HUES48 (cell line): ENCODE measurements around the gene SLC31A1.

Experiments used
- H3K27ac ChIP-seq: one replicate; pipeline ENCODE4 v1.7.0; 2013; ENCODE audit warnings: low read depth, low read length, inconsistent platforms
- H3K27me3 ChIP-seq: 2 replicates; pipeline ENCODE4 v1.6.1; 2013; ENCODE audit warnings: mild to moderate bottlenecking, low read length; ENCODE audit not compliant: control insufficient read depth, insufficient read depth
- H3K36me3 ChIP-seq: 2 replicates; pipeline ENCODE4 v1.6.1; 2013; ENCODE audit warnings: low read length; ENCODE audit not compliant: control insufficient read depth, insufficient read depth
- H3K4me1 ChIP-seq: 2 replicates; pipeline ENCODE4 v1.6.1; 2013; ENCODE audit warnings: mild to moderate bottlenecking, low read length; ENCODE audit not compliant: control insufficient read depth, insufficient read depth
- H3K4me3 ChIP-seq: 2 replicates; pipeline ENCODE4 v1.5.1; 2013; ENCODE audit warnings: mild to moderate bottlenecking, low read depth, low read length
- H3K9ac ChIP-seq: 2 replicates; pipeline ENCODE4 v1.6.1; 2013; ENCODE audit warnings: mild to moderate bottlenecking, low read depth, low read length, moderate library complexity
- H3K9me3 ChIP-seq: 2 replicates; pipeline ENCODE4 v1.6.1; 2013; ENCODE audit warnings: low read length; ENCODE audit not compliant: control insufficient read depth, insufficient read depth

SLC31A1 gene

GRCh38 chr9:113187929-113188595 lies 33.3 kb upstream of the SLC31A1 start:
- peaks cover 69% of the 10 kb centered on the region for H3K36me3 ChIP-seq
- H3K27me3 ChIP-seq, result no peaks in the 10 kb centered on the region
- H3K9ac ChIP-seq, result no peak overlapping the region
- H3K4me3 ChIP-seq, result no peak overlapping the region
- no peaks in the 10 kb centered on the region for H3K4me1 ChIP-seq
- H3K27ac ChIP-seq, result no peak overlapping the region
- H3K9me3 ChIP-seq, result no peaks in the 10 kb centered on the region

DNA sequence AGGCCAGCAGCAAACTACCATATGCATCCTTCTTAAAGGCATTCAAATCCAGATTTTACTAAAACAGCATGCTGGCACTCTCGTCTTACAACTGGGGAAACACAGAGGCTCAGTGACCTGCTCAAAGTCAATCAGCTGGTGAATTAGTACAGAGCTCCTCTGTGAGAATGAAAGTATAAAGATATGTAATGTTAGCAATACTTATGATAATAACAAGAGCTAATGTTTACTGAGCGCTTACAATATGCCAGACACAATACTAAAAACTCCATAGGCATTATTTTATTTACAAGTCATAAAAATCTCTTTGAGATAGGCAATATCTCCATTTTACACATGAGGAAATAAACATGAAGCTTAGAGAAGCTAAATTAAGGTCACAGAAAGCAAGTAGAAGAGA lies 28.9 kb upstream of the SLC31A1 start:
- peaks cover 34% of the 10 kb centered on the region for H3K36me3 ChIP-seq
- no peak overlapping the region for H3K4me3 ChIP-seq
- H3K9me3 ChIP-seq, result no peaks in the 10 kb centered on the region
- no peaks in the 10 kb centered on the region for H3K4me1 ChIP-seq
- no peaks in the 10 kb centered on the region for H3K27me3 ChIP-seq
- H3K9ac ChIP-seq, result no peak overlapping the region
- H3K27ac ChIP-seq, result no peak overlapping the region

GRCh38 chr9:113199683-113200329 lies 21.5 kb upstream of the SLC31A1 start:
- Histone ChIP-seq H3K9ac (no peak overlapping the region), H3K4me1 (no peaks in the 10 kb centered on the region), H3K27me3 (no peaks in the 10 kb centered on the region), H3K9me3 (no peaks in the 10 kb centered on the region), H3K4me3 (no peak overlapping the region), H3K27ac (no peak overlapping the region), H3K36me3 (peaks cover 39% of the 10 kb centered on the region)

- H3K9ac ChIP-seq, result no peak overlapping the region
- H3K27ac ChIP-seq, result no peak overlapping the region
- no peaks in the 10 kb centered on the region for H3K4me1 ChIP-seq
- H3K27me3 ChIP-seq, result no peaks in the 10 kb centered on the region
- H3K9me3 ChIP-seq, result no peaks in the 10 kb centered on the region
- H3K4me3 ChIP-seq, result no peak overlapping the region
- H3K36me3 ChIP-seq, result peaks cover 40% of the 10 kb centered on the region
Observed at GRCh38 chr9:113205432-113205831, 15.9 kb upstream of the SLC31A1 start.

DNA sequence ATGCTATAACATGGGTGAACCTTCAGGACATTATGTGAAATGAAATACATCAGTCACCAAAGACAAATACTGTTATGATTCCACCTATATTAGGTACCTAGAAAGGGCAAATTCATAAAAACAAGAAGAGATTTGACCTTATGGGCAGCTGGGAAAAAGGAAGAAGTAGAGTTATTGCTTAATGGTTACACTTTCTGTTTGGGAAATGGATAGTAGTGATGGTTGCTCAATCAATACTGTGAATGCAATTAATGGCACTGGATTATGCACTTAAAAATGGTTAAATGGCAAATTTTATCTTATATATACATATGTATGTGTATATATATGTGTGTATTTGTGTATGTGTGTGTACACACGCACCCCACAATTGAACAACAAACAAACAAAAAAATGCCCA lies 15.5 kb upstream of the SLC31A1 start:
- H3K9me3 ChIP-seq, result no peaks in the 10 kb centered on the region
- H3K4me3 ChIP-seq, result no peak overlapping the region
- H3K27me3 ChIP-seq, result no peaks in the 10 kb centered on the region
- no peak overlapping the region for H3K9ac ChIP-seq
- peaks cover 44% of the 10 kb centered on the region for H3K36me3 ChIP-seq
- H3K27ac ChIP-seq, result no peak overlapping the region
- H3K4me1 ChIP-seq, result no peaks in the 10 kb centered on the region

- no peaks in the 10 kb centered on the region for H3K4me1 ChIP-seq
- peaks cover 20% of the 10 kb centered on the region for H3K36me3 ChIP-seq
- no peaks in the 10 kb centered on the region for H3K27me3 ChIP-seq
- no peak overlapping the region for H3K27ac ChIP-seq
- H3K9ac ChIP-seq, result no peak overlapping the region
- H3K4me3 ChIP-seq, result no peak overlapping the region
- H3K9me3 ChIP-seq, result no peaks in the 10 kb centered on the region
Observed at GRCh38 chr9:113210815-113211214, 10.5 kb upstream of the SLC31A1 start.

DNA sequence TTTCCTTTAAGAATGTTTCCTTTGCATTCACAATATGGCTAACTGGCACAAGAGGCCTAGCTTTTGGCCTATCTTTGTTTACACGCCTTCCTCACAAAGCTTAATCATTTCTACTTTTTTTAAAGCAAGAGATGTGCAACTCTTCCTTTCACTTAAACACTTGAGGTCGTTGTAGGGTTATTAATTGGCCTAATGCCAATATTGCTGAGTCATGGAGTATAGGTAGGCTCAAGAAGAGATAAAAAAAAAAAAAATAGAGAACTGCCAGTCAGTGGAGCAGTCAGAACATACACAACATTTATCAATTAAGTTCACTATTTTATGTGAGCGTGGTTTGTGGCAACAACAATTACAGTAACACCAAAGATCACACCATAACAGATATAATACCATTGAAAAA lies 6.2 kb upstream of the SLC31A1 start:
- Histone ChIP-seq H3K9me3 (no peaks in the 10 kb centered on the region), H3K4me3 (no peak overlapping the region), H3K27ac (no peak overlapping the region), H3K9ac (no peak overlapping the region), H3K36me3 (0 out of 2 replicates have a peak, but pooled peaks cover 4% of the 10 kb centered on the region), H3K27me3 (no peaks in the 10 kb centered on the region), H3K4me1 (no peaks in the 10 kb centered on the region)

GRCh38 chr9:113216406-113216805 lies 4.9 kb upstream of the SLC31A1 start:
- Histone ChIP-seq H3K36me3 (no peaks in the 10 kb centered on the region), H3K9me3 (no peaks in the 10 kb centered on the region), H3K27me3 (no peaks in the 10 kb centered on the region), H3K9ac (no peak overlapping the region), H3K27ac (no peak overlapping the region), H3K4me1 (no peaks in the 10 kb centered on the region), H3K4me3 (no peak overlapping the region)

DNA sequence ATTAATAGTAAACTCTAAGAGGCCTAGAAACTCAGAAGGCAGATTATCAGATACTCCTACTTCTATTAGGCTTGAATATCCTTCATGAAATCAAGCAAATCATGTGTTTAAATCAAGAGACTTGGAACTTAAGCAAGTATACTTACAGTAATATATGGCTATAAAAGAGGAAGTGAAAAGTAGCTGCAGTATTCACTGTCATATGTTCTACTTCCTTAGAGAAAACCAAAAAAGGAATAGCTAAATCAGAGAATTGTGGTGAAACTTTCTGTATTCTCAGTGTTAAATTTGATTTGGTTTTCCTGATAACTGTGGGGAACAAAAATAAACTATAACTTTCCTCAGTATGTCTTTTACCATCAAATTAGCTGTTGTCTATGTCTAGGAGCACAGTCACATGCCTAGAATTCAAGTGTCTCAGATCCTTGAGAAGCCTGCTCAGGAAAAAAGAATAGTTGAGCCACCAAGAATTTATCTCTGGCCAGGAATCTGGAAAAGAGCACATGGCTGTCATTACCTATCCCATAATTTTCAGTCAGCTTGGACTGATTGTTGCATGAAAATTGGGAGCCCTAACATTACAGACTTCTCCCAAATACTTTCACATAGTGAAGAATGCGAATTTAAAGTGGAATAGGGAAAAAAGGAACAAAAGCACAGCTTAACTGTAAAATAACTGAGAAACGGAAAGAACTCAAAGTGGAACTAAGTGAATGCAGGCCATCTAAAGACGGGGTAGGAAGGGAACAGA lies 2.0 kb upstream of the SLC31A1 start:
- H3K4me3 ChIP-seq, result no peak overlapping the region
- no peaks in the 10 kb centered on the region for H3K9me3 ChIP-seq
- no peak overlapping the region for H3K9ac ChIP-seq
- no peaks in the 10 kb centered on the region for H3K36me3 ChIP-seq
- H3K4me1 ChIP-seq, result no peaks in the 10 kb centered on the region
- H3K27ac ChIP-seq, result no peak overlapping the region
- H3K27me3 ChIP-seq, result no peaks in the 10 kb centered on the region

DNA sequence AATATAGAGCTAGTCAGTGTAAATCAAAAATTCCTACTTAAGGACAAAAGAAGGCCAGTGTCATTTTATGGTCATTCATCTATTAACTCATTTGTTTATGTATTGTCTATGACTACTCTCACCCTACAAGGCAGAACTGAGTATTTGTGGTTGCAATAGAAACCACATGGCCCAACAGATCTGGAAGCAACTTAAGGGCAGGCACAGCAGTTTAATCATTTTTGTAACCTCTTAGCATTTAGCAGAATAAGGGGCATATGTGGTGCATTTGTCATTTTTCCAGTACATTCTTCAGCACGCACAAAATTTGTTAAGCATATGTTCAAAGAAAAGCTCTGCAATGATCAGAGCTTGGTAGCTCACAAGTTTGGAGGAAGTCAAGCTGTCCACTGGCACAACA lies 1.4 kb upstream of the SLC31A1 start:
- H3K36me3 ChIP-seq, result peaks cover 4% of the 10 kb centered on the region
- no peak overlapping the region for H3K9ac ChIP-seq
- H3K4me3 ChIP-seq, result peak overlapping the region; percentile 93
- no peaks in the 10 kb centered on the region for H3K9me3 ChIP-seq
- H3K4me1 ChIP-seq, result no peaks in the 10 kb centered on the region
- H3K27me3 ChIP-seq, result no peaks in the 10 kb centered on the region
- H3K27ac ChIP-seq, result no peak overlapping the region

GRCh38 chr9:113220467-113221002 lies 809 bp upstream of the SLC31A1 start:
- H3K4me3 ChIP-seq, result peak overlapping the region; percentile 93
- peaks cover 6% of the 10 kb centered on the region for H3K36me3 ChIP-seq
- no peaks in the 10 kb centered on the region for H3K9me3 ChIP-seq
- peak overlapping the region; percentile 84 for H3K27ac ChIP-seq
- H3K27me3 ChIP-seq, result no peaks in the 10 kb centered on the region
- H3K9ac ChIP-seq, result peak overlapping the region; percentile 65
- H3K4me1 ChIP-seq, result no peaks in the 10 kb centered on the region
